Measurements from ENCODE around the gene KCTD1.

Gene KCTD1

DNA sequence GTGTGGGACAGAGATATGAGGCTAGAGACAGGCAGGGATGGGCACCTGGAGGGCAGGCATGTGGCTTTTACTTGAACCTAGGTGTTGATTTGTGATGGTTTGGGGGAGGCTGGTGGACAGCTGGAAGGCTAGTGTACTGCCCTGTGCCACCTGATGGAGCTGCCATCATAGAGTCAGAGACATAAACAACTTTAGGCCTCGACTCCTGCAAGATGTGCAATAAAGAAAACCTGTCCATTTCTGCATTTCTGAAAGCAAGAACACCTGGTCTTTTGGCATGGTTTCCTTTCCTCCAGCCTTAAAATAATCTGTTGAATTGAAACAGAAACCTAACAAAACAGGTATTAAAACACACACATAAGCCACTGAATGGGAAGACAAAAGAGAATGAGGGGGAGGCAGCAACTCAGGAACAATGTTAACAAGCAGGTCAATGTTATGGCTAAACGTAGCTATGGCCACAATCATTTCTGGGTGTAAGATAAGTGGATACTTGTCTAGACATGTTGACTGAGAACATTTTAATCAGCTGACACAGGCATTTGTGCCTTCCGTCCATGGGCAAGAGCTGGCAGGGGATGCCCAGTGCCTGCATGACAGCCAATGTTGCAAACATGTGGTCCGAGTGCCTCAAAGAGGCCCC is 87.8 kb downstream of the KCTD1 start:
- no peak overlapping the region for H3K4me3 ChIP-seq (ENCODE audit: insufficient read length, low read depth)
- H3K36me3 ChIP-seq (ENCODE audit: insufficient read depth, insufficient read length, low read length), result peaks cover 7% of the 10 kb centered on the region
- TF ChIP-seq YY1 (IDR thresholded peaks at IDR 0.05; ENCODE audit: insufficient read depth, insufficient read length) (no peak), ZNF274 (IDR thresholded peaks at IDR 0.05; ENCODE audit: low read depth, low read length) (no peak), SUZ12 (IDR thresholded peaks at IDR 0.05; ENCODE audit: extremely low read depth, insufficient read depth, insufficient read length) (no peak)
- no peaks in the 10 kb centered on the region for H3K27me3 ChIP-seq (ENCODE audit: insufficient read depth, insufficient read length)
- no peaks in the 10 kb centered on the region for H3K4me1 ChIP-seq (ENCODE audit: insufficient read depth, insufficient read length)
- no peak overlapping the region for H3K9ac ChIP-seq (ENCODE audit: insufficient read length, low read depth)
- no peak for DNase-seq (ENCODE audit: low read depth, low spot score)
- no peaks in the 10 kb centered on the region for H3K9me3 ChIP-seq (ENCODE audit: insufficient read depth, low read length)

DNA sequence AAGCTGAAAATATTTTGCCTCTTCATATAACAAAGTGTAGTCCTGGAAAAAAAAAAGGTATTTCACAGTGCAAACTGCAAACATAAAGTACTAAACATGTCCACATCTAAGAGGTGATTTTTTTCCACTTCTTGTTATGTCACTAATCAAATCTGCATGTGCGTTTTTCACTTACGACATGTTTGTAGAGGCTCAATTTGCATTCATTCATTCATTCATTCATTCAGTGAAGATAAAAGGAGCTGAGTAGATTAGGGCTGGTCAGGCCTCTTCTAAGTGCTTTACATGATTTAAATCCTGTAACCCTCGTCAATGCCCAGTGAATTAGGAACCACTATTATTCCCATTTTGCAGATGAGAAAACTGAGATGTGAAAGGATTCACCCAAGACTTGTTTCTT is 88.5 kb downstream of the KCTD1 start:
- DNase-seq (ENCODE audit: low read depth, low spot score), result no peak
- Histone ChIP-seq H3K36me3 (ENCODE audit: insufficient read depth, insufficient read length, low read length) (peaks cover 7% of the 10 kb centered on the region), H3K9ac (ENCODE audit: insufficient read length, low read depth) (no peak overlapping the region), H3K27me3 (ENCODE audit: insufficient read depth, insufficient read length) (no peaks in the 10 kb centered on the region), H3K4me3 (ENCODE audit: insufficient read length, low read depth) (no peak overlapping the region), H3K9me3 (ENCODE audit: insufficient read depth, low read length) (no peaks in the 10 kb centered on the region), H3K4me1 (ENCODE audit: insufficient read depth, insufficient read length) (no peaks in the 10 kb centered on the region)
- TF ChIP-seq YY1 (IDR thresholded peaks at IDR 0.05; ENCODE audit: insufficient read depth, insufficient read length) (no peak), SUZ12 (IDR thresholded peaks at IDR 0.05; ENCODE audit: extremely low read depth, insufficient read depth, insufficient read length) (no peak), ZNF274 (IDR thresholded peaks at IDR 0.05; ENCODE audit: low read depth, low read length) (no peak)

DNA sequence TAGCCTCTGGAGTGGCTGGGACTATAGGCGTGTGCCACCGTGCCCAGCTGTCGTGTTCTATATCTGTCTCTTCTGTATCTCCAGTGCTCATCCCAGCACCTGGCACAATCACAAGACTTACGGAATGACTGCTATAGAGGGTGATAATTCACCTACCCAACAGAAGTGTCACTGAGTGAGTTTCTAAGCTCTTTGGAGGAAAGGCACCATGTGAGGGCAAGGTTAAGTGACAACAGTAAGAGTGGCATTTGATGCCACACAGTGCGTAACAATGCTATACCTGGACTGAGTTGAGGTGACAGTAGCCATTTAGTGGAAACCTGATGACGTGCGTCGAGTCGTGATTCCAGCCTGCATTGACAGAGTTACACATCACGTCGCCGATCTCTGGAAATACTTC is 89.0 kb downstream of the KCTD1 start:
- Histone ChIP-seq H3K9me3 (ENCODE audit: insufficient read depth, low read length) (no peaks in the 10 kb centered on the region), H3K4me1 (ENCODE audit: insufficient read depth, insufficient read length) (no peaks in the 10 kb centered on the region)
- TF ChIP-seq YY1 (IDR thresholded peaks at IDR 0.05; ENCODE audit: insufficient read depth, insufficient read length), result no peak
- TF ChIP-seq ZNF274 (IDR thresholded peaks at IDR 0.05; ENCODE audit: low read depth, low read length), result no peak
- no peak for TF ChIP-seq SUZ12 (IDR thresholded peaks at IDR 0.05; ENCODE audit: extremely low read depth, insufficient read depth, insufficient read length)

DNA sequence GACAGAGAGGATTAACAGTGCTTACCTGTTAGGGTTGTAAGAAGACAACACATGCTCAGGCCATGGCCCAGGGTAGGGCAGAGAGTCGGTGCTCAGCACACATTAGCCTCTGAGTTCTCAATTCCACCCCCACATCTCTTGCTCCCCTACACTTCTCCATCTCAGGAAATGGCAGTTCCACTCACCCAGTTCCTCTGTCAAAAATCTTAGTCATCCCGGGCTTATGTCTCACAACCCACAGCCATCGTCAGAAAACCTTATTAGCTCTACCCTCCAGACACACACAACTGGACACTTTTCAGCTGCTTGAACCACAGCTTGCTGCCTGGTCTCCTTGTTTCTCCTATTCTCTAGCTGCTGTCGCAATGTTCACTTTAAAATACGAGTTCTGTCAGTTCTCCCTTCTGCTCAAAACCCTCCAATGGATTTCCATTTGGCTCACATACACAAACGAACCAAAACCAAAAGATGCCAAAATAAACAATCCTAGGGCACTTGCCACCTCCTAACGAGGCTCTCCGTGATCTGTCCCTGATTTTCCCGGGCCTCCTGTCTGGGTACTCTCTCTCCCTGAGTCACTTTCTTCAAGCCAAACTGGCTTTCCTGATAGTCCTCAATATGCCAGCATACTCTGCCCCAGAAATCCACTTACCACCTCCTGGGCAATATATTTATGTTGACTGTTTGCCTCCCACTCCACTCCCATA is 89.7 kb downstream of the KCTD1 start:
- no peaks in the 10 kb centered on the region for H3K27me3 ChIP-seq (ENCODE audit: insufficient read depth, insufficient read length)
- H3K9me3 ChIP-seq (ENCODE audit: insufficient read depth, low read length), result no peaks in the 10 kb centered on the region
- peaks cover 12% of the 10 kb centered on the region for H3K36me3 ChIP-seq (ENCODE audit: insufficient read depth, insufficient read length, low read length)
- no peak for DNase-seq (ENCODE audit: low read depth, low spot score)
- H3K9ac ChIP-seq (ENCODE audit: insufficient read length, low read depth), result no peak overlapping the region
- no peak overlapping the region for H3K4me3 ChIP-seq (ENCODE audit: insufficient read length, low read depth)
- TF ChIP-seq SUZ12 (IDR thresholded peaks at IDR 0.05; ENCODE audit: extremely low read depth, insufficient read depth, insufficient read length), result no peak
- TF ChIP-seq ZNF274 (IDR thresholded peaks at IDR 0.05; ENCODE audit: low read depth, low read length), result no peak
- TF ChIP-seq YY1 (IDR thresholded peaks at IDR 0.05; ENCODE audit: insufficient read depth, insufficient read length), result no peak
- H3K4me1 ChIP-seq (ENCODE audit: insufficient read depth, insufficient read length), result no peaks in the 10 kb centered on the region

More for the DNA sequence above, 89.0 kb downstream of the KCTD1 start:
- no peak for DNase-seq (ENCODE audit: low read depth, low spot score)
- Histone ChIP-seq H3K4me3 (ENCODE audit: insufficient read length, low read depth) (no peak overlapping the region), H3K36me3 (ENCODE audit: insufficient read depth, insufficient read length, low read length) (peaks cover 8% of the 10 kb centered on the region), H3K27me3 (ENCODE audit: insufficient read depth, insufficient read length) (no peaks in the 10 kb centered on the region), H3K9ac (ENCODE audit: insufficient read length, low read depth) (no peak overlapping the region)

DNA sequence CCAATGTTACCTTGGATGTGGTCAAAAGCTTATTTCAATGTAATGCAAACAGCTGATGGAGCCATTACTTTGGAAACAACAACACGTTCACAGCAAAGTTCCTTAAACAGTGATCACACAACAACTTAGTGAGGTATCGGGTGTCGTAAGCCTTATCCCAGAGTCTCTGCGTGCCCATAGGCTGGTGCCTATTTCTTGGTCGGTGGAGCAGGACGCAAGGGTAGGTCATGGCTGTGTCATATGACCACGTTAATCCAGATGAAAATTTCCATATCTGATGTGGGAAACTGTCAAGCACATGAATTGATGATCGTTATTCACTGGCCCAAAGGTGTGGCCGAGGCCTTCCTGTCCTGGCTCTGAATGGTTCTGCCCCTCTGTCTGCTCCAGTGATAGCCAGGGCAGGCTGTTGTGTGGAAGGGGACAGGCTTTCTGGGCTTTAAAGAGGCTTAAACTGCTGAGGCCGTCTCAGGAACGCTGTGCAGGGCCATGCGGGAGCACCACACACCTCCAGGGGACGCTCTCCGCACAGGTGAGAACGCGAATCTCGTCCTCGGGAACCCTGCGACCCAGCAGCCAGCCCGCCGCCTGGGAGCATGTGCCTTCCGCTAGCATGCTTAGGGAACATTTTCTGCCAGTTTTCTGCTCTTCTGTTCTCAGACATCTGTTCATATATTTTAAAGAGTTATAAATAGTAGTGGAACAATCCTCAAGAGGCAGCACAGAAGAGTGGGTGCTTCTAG is 90.6 kb downstream of the KCTD1 start:
- no peaks in the 10 kb centered on the region for H3K4me1 ChIP-seq (ENCODE audit: insufficient read depth, insufficient read length)
- peaks cover 12% of the 10 kb centered on the region for H3K36me3 ChIP-seq (ENCODE audit: insufficient read depth, insufficient read length, low read length)
- no peaks in the 10 kb centered on the region for H3K9me3 ChIP-seq (ENCODE audit: insufficient read depth, low read length)
- H3K9ac ChIP-seq (ENCODE audit: insufficient read length, low read depth), result no peak overlapping the region
- DNase-seq (ENCODE audit: low read depth, low spot score), result no peak
- H3K27me3 ChIP-seq (ENCODE audit: insufficient read depth, insufficient read length), result no peaks in the 10 kb centered on the region
- no peak for TF ChIP-seq ZNF274 (IDR thresholded peaks at IDR 0.05; ENCODE audit: low read depth, low read length)
- no peak for TF ChIP-seq YY1 (IDR thresholded peaks at IDR 0.05; ENCODE audit: insufficient read depth, insufficient read length)
- TF ChIP-seq SUZ12 (IDR thresholded peaks at IDR 0.05; ENCODE audit: extremely low read depth, insufficient read depth, insufficient read length), result no peak
- H3K4me3 ChIP-seq (ENCODE audit: insufficient read length, low read depth), result no peak overlapping the region

DNA sequence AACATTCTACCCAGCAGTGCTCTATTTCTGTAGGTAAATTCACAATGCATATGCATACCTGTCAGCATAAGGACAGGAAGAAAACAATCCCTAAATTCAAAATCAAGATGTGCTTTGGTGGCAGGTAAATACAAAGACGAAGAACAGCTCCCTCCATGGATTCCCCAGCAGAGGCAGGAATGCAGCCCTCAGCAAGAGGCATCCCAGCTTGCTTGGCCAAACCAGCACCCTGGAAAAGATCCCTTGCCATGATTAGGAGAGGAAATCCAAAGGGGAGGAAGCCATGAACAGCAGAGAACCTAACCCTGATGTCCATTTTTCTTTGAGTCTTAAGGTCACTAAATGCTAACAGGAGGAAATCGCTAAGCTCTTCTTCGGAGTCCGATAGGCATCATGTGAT is 91.2 kb downstream of the KCTD1 start:
- TF ChIP-seq ZNF274 (IDR thresholded peaks at IDR 0.05; ENCODE audit: low read depth, low read length) (no peak), SUZ12 (IDR thresholded peaks at IDR 0.05; ENCODE audit: extremely low read depth, insufficient read depth, insufficient read length) (no peak), YY1 (IDR thresholded peaks at IDR 0.05; ENCODE audit: insufficient read depth, insufficient read length) (no peak)
- Histone ChIP-seq H3K9me3 (ENCODE audit: insufficient read depth, low read length) (no peaks in the 10 kb centered on the region), H3K36me3 (ENCODE audit: insufficient read depth, insufficient read length, low read length) (peaks cover 12% of the 10 kb centered on the region), H3K27me3 (ENCODE audit: insufficient read depth, insufficient read length) (no peaks in the 10 kb centered on the region), H3K4me3 (ENCODE audit: insufficient read length, low read depth) (no peak overlapping the region), H3K9ac (ENCODE audit: insufficient read length, low read depth) (no peak overlapping the region), H3K4me1 (ENCODE audit: insufficient read depth, insufficient read length) (no peaks in the 10 kb centered on the region)
- DNase-seq (ENCODE audit: low read depth, low spot score), result no peak

DNA sequence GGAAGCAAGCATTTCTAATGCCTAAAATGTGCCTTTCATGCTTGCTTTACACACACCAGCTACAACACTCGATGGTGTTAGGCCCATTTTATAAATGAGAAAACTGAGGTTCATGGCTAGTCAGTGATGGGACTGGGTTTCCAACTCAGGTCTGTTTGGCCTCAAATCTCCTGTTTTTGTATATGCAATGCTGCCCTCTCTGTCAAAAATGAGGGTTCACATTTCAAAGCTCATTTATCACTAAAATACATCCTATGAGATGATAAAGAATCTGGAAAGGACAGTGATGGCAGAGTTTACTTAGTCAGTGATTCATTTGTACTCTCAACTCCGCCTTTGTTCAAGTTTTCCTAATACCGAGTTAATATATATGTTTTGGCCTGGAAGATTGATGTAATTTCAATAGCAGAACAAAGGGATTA is 92.3 kb downstream of the KCTD1 start:
- no peaks in the 10 kb centered on the region for H3K27me3 ChIP-seq (ENCODE audit: insufficient read depth, insufficient read length)
- no peak overlapping the region for H3K4me3 ChIP-seq (ENCODE audit: insufficient read length, low read depth)
- H3K36me3 ChIP-seq (ENCODE audit: insufficient read depth, insufficient read length, low read length), result peaks cover 12% of the 10 kb centered on the region
- no peaks in the 10 kb centered on the region for H3K9me3 ChIP-seq (ENCODE audit: insufficient read depth, low read length)
- H3K9ac ChIP-seq (ENCODE audit: insufficient read length, low read depth), result no peak overlapping the region
- DNase-seq (ENCODE audit: low read depth, low spot score), result no peak
- H3K4me1 ChIP-seq (ENCODE audit: insufficient read depth, insufficient read length), result no peaks in the 10 kb centered on the region
- no peak for TF ChIP-seq YY1 (IDR thresholded peaks at IDR 0.05; ENCODE audit: insufficient read depth, insufficient read length)
- no peak for TF ChIP-seq SUZ12 (IDR thresholded peaks at IDR 0.05; ENCODE audit: extremely low read depth, insufficient read depth, insufficient read length)
- no peak for TF ChIP-seq ZNF274 (IDR thresholded peaks at IDR 0.05; ENCODE audit: low read depth, low read length)
